ENCODE measurements around the gene MCTP2.

MCTP2 gene

DNA sequence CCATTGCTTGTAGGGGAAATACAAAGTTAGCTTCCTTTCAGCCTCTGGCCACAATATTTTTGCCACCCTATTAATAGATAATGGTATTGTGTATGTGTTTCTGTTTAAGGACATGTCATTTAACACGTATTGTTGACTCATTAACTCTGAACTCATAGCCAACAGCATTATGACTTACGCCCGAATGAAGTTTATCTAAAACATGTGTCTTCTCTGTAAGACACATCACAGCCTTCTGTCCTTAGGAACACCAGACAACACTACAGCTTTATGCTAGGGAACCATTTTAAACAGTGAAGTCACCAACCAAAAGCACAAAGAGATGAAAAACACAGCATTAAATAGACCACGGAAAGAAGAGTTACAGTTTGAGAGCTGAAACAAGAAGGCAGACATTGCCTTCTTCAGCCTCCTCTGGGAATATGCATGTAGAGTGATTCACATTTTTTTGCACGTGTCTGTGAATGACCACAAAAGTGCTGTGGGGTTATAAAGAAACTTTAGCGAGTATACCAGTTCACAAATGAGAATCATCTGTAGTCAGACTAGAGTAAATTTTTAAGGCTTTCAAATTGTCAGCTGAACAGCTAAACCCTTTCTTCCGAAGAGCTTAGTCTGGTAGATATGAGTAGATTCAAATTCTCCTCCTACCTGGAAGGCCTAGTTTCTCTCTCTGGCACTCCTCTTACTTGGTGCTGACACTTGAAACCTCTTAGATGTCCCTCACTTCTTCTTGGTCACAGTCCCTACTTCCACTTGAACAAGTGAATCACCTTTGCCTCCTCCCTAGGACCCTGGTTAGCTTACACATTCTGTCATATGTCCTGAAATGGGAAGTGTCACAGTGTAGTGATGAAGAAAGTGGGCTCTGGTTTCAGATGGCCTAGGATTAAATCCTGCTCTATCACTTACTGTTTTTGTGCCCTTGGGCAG, 32.2 kb downstream of the MCTP2 start:
- Histone ChIP-seq H3K4me1 (ENCODE audit: control insufficient read depth, insufficient read depth, low read length) (no peaks in the 10 kb centered on the region), H3K9ac (ENCODE audit: low read length in 2 of 2) (no peak overlapping the region), H3K9me3 (ENCODE audit: control insufficient read depth in 2 of 2, low read length in 2 of 2) (no peaks in the 10 kb centered on the region), H3K36me3 (ENCODE audit: control insufficient read depth in 2 of 2, insufficient read depth in 2 of 2, low read length in 2 of 2) (no peaks in the 10 kb centered on the region), H3K4me3 (ENCODE audit: low read length in 2 of 2) (no peak overlapping the region), H3K27me3 (ENCODE audit: control insufficient read depth in 1 of 2, insufficient read depth in 2 of 2, low read length in 2 of 2) (no peaks in the 10 kb centered on the region), H3K27ac (ENCODE audit: low read length) (no peak overlapping the region)

DNA sequence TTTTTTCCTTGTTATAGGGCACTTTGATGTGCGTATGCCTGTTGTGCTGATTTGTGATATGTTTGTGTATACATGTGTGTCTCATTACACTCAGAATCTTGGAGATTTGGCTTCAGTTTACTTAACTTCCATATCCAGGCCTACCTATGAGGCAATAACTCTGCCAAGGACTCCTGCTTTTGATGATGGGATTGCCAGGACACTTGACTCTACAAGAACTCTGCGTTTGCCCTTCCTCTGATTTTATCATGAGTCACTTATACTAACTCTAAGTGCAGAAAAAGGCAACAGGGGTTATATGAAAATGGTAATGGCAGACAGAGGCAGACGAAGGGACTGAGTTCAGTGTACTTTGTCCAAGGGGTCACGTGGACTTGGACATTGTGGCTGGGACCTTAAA, 33.6 kb downstream of the MCTP2 start:
- Histone ChIP-seq H3K9me3 (ENCODE audit: control insufficient read depth in 2 of 2, low read length in 2 of 2) (no peaks in the 10 kb centered on the region), H3K9ac (ENCODE audit: low read length in 2 of 2) (no peak overlapping the region), H3K27ac (ENCODE audit: low read length) (no peak overlapping the region), H3K36me3 (ENCODE audit: control insufficient read depth in 2 of 2, insufficient read depth in 2 of 2, low read length in 2 of 2) (no peaks in the 10 kb centered on the region), H3K4me3 (ENCODE audit: low read length in 2 of 2) (no peak overlapping the region), H3K4me1 (ENCODE audit: control insufficient read depth, insufficient read depth, low read length) (no peaks in the 10 kb centered on the region), H3K27me3 (ENCODE audit: control insufficient read depth in 1 of 2, insufficient read depth in 2 of 2, low read length in 2 of 2) (no peaks in the 10 kb centered on the region)

DNA sequence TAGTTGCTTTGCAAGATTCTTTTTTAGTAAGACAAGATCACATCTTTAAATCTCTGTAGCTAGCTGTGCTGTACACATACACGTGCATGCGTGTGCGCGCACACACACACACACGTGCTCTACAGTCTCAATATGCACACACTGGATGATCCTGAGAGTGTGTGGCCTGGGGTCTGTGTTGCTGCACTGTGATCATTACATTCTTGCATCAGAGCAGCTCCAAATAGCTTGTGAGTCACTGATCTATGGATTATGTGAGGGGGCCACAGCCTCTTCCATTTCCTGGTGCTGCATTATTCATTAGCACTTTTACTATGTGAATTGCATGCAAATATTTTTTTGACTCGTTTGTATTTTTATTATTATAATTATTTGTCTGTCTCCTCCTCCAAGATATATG, 34.6 kb downstream of the MCTP2 start:
- no peaks in the 10 kb centered on the region for H3K36me3 ChIP-seq (ENCODE audit: control insufficient read depth in 2 of 2, insufficient read depth in 2 of 2, low read length in 2 of 2)
- H3K9me3 ChIP-seq (ENCODE audit: control insufficient read depth in 2 of 2, low read length in 2 of 2), result no peaks in the 10 kb centered on the region
- no peak overlapping the region for H3K9ac ChIP-seq (ENCODE audit: low read length in 2 of 2)

DNA sequence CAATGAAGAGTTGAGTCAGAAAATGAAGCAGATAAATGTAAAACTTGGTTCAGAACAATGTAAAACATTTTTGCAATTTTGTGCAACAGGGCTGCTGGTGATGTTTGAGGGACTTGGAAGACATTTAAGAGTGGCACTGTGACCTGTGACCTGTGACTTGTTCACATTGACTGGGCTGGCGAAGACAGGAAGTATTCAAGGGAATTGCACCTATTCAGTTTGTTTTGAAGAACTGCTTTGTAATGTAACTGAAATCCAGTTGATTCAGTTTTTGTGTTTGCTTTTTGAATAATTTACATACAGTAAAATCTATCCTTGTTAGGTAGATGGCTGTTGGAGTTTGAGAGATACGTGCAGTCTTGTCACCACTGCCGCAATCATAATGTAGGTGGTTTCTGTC, 35.4 kb downstream of the MCTP2 start:
- Histone ChIP-seq H3K9ac (ENCODE audit: low read length in 2 of 2) (no peak overlapping the region), H3K36me3 (ENCODE audit: control insufficient read depth in 2 of 2, insufficient read depth in 2 of 2, low read length in 2 of 2) (no peaks in the 10 kb centered on the region), H3K27me3 (ENCODE audit: control insufficient read depth in 1 of 2, insufficient read depth in 2 of 2, low read length in 2 of 2) (no peaks in the 10 kb centered on the region), H3K4me3 (ENCODE audit: low read length in 2 of 2) (no peak overlapping the region), H3K9me3 (ENCODE audit: control insufficient read depth in 2 of 2, low read length in 2 of 2) (no peaks in the 10 kb centered on the region), H3K27ac (ENCODE audit: low read length) (no peak overlapping the region), H3K4me1 (ENCODE audit: control insufficient read depth, insufficient read depth, low read length) (no peaks in the 10 kb centered on the region)

More for the DNA sequence above, 34.6 kb downstream of the MCTP2 start:
- H3K4me1 ChIP-seq (ENCODE audit: control insufficient read depth, insufficient read depth, low read length), result no peaks in the 10 kb centered on the region
- no peaks in the 10 kb centered on the region for H3K27me3 ChIP-seq (ENCODE audit: control insufficient read depth in 1 of 2, insufficient read depth in 2 of 2, low read length in 2 of 2)
- H3K4me3 ChIP-seq (ENCODE audit: low read length in 2 of 2), result no peak overlapping the region
- no peak overlapping the region for H3K27ac ChIP-seq (ENCODE audit: low read length)

DNA sequence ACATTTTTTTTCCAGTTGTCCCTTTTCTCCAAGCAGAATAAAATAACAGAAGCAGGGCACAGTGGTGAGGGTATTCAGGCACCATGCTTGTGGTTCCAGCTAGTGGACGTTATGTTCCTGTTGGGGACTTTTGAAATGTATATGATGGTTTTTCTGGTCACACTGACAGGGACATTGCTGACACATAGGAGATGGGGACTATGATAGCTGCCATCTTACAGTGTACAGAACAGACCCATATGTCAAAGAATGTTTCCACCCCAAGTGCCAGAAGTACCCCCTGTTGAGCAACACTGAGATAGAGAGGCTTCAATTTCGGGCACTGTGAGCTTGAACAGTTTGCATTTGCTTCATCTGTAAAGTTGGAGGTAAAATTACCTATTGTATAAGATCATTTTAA, 38.6 kb downstream of the MCTP2 start:
- Histone ChIP-seq H3K4me3 (ENCODE audit: low read length in 2 of 2) (no peak overlapping the region), H3K27ac (ENCODE audit: low read length) (no peak overlapping the region), H3K9me3 (ENCODE audit: control insufficient read depth in 2 of 2, low read length in 2 of 2) (no peaks in the 10 kb centered on the region), H3K27me3 (ENCODE audit: control insufficient read depth in 1 of 2, insufficient read depth in 2 of 2, low read length in 2 of 2) (no peaks in the 10 kb centered on the region), H3K4me1 (ENCODE audit: control insufficient read depth, insufficient read depth, low read length) (no peaks in the 10 kb centered on the region), H3K36me3 (ENCODE audit: control insufficient read depth in 2 of 2, insufficient read depth in 2 of 2, low read length in 2 of 2) (no peaks in the 10 kb centered on the region), H3K9ac (ENCODE audit: low read length in 2 of 2) (no peak overlapping the region)

DNA sequence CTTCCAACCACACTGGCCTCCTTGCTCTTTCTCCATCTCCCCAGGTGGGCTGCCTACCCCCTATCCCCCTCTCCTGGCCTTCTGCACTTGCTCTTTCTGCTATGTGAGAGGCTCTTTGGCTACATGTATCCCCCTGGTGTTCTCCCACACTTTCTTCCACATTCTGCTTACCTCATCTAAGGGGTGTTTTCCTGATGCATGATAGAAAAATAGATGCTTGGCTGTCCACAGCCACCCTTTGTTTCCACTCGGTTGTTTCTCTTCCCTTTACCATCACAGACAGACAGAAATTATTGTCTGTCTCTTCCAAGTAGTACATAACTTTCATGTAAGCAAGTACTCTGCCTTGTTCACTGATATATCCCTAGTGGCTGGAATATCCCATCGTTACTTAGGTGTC, 39.2 kb downstream of the MCTP2 start:
- H3K4me1 ChIP-seq (ENCODE audit: control insufficient read depth, insufficient read depth, low read length), result no peaks in the 10 kb centered on the region
- no peak overlapping the region for H3K9ac ChIP-seq (ENCODE audit: low read length in 2 of 2)
- no peaks in the 10 kb centered on the region for H3K36me3 ChIP-seq (ENCODE audit: control insufficient read depth in 2 of 2, insufficient read depth in 2 of 2, low read length in 2 of 2)
- H3K9me3 ChIP-seq (ENCODE audit: control insufficient read depth in 2 of 2, low read length in 2 of 2), result no peaks in the 10 kb centered on the region
- no peaks in the 10 kb centered on the region for H3K27me3 ChIP-seq (ENCODE audit: control insufficient read depth in 1 of 2, insufficient read depth in 2 of 2, low read length in 2 of 2)
- no peak overlapping the region for H3K27ac ChIP-seq (ENCODE audit: low read length)
- H3K4me3 ChIP-seq (ENCODE audit: low read length in 2 of 2), result no peak overlapping the region

DNA sequence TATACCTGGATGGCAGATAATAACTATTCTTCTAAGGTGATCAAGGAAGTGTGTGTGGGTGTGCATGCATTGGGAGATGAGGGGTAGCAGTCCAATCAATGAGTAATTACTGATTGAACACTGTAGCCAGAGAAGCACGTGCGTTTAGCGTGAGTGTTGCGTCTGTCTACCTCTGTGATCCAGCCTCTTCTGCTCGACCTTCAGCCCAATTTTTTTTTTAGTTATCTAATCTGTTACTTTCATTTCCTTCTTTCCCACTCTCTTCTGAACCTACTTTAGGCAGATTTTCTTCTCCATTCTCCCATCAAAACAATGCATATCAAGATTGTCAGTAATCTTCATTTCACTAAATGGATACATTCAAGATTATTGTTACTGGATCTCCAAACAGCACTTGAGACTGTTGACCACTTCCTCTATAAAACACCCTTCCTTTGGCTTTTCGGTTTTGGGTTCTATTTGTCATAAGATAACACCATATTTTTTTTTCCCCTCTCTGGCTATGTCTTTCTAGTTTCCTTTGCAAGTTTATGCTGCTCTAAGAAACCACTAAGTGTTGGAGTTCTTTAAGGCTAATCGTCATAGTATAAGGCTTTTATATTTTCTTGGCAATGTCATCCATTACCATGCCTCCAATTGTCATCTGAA, 41.0 kb downstream of the MCTP2 start:
- H3K9ac ChIP-seq (ENCODE audit: low read length in 2 of 2), result no peak overlapping the region
- H3K27me3 ChIP-seq (ENCODE audit: control insufficient read depth in 1 of 2, insufficient read depth in 2 of 2, low read length in 2 of 2), result no peaks in the 10 kb centered on the region
- H3K4me3 ChIP-seq (ENCODE audit: low read length in 2 of 2), result no peak overlapping the region
- H3K9me3 ChIP-seq (ENCODE audit: control insufficient read depth in 2 of 2, low read length in 2 of 2), result no peaks in the 10 kb centered on the region
- H3K4me1 ChIP-seq (ENCODE audit: control insufficient read depth, insufficient read depth, low read length), result no peaks in the 10 kb centered on the region
- H3K36me3 ChIP-seq (ENCODE audit: control insufficient read depth in 2 of 2, insufficient read depth in 2 of 2, low read length in 2 of 2), result no peaks in the 10 kb centered on the region
- H3K27ac ChIP-seq (ENCODE audit: low read length), result no peak overlapping the region

DNA sequence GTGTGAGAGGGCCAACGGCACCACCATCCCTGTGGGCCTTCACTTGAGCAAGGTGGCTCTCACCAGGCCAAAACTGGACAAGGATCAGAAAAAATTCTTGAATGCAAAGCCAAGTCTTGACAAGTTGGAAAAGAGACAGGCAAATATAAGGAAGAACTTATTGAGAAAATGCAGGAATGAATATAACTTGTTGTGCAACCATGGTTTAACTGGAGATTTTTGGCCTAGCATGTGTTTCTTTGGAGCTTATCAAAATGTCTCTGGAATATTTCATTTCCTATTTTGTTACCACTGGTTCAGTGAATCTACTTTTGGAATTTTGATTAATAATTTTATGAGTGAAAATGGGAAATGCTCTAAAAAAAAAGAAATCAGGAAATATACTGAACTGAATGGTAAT, 42.5 kb downstream of the MCTP2 start:
- Histone ChIP-seq H3K36me3 (ENCODE audit: control insufficient read depth in 2 of 2, insufficient read depth in 2 of 2, low read length in 2 of 2) (no peaks in the 10 kb centered on the region), H3K4me3 (ENCODE audit: low read length in 2 of 2) (no peak overlapping the region), H3K27me3 (ENCODE audit: control insufficient read depth in 1 of 2, insufficient read depth in 2 of 2, low read length in 2 of 2) (no peaks in the 10 kb centered on the region), H3K9ac (ENCODE audit: low read length in 2 of 2) (no peak overlapping the region), H3K9me3 (ENCODE audit: control insufficient read depth in 2 of 2, low read length in 2 of 2) (no peaks in the 10 kb centered on the region), H3K27ac (ENCODE audit: low read length) (no peak overlapping the region), H3K4me1 (ENCODE audit: control insufficient read depth, insufficient read depth, low read length) (no peaks in the 10 kb centered on the region)

DNA sequence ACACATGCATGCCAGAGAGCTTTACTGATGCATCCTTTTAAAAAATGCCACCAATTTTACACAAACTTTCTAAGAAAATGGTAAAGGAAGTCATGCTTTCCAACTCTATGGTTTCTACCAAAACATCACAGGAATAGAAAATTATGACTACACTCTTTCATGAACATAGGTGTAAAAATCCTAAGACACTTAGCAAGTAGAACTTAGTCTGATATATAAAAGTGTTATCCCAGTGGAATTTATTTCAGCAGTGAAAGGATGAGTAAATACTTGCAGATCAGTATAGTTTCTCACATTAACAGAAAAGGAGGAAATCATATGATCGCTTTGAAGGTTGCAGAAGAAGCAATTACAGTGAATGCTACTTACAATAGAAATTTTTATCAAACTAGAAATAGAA, 43.4 kb downstream of the MCTP2 start:
- H3K27me3 ChIP-seq (ENCODE audit: control insufficient read depth in 1 of 2, insufficient read depth in 2 of 2, low read length in 2 of 2), result no peaks in the 10 kb centered on the region
- no peak overlapping the region for H3K4me3 ChIP-seq (ENCODE audit: low read length in 2 of 2)
- no peaks in the 10 kb centered on the region for H3K9me3 ChIP-seq (ENCODE audit: control insufficient read depth in 2 of 2, low read length in 2 of 2)
- H3K9ac ChIP-seq (ENCODE audit: low read length in 2 of 2), result no peak overlapping the region
- no peaks in the 10 kb centered on the region for H3K4me1 ChIP-seq (ENCODE audit: control insufficient read depth, insufficient read depth, low read length)
- no peak overlapping the region for H3K27ac ChIP-seq (ENCODE audit: low read length)
- no peaks in the 10 kb centered on the region for H3K36me3 ChIP-seq (ENCODE audit: control insufficient read depth in 2 of 2, insufficient read depth in 2 of 2, low read length in 2 of 2)

DNA sequence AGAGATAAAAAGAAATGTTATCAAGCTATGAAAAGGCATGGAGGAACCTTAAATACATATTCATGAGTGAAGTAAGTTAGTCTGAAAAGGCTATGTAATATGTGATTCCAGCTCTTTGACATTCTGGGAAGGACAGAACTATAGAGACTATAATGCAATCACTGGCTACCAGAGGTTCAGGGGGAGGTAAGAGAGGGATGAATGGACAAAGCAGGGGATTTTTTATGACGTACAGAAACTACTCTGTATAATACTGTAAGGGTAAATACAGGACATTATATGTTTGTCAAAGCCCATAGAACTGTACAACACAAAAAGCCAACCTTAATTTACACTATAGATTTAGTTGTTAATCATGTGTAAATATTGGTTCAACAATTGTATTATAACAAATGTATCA, 46.1 kb downstream of the MCTP2 start:
- Histone ChIP-seq H3K27ac (ENCODE audit: low read length) (no peak overlapping the region), H3K36me3 (ENCODE audit: control insufficient read depth in 2 of 2, insufficient read depth in 2 of 2, low read length in 2 of 2) (no peaks in the 10 kb centered on the region), H3K4me1 (ENCODE audit: control insufficient read depth, insufficient read depth, low read length) (no peaks in the 10 kb centered on the region), H3K4me3 (ENCODE audit: low read length in 2 of 2) (no peak overlapping the region), H3K27me3 (ENCODE audit: control insufficient read depth in 1 of 2, insufficient read depth in 2 of 2, low read length in 2 of 2) (no peaks in the 10 kb centered on the region), H3K9ac (ENCODE audit: low read length in 2 of 2) (no peak overlapping the region), H3K9me3 (ENCODE audit: control insufficient read depth in 2 of 2, low read length in 2 of 2) (no peaks in the 10 kb centered on the region)

DNA sequence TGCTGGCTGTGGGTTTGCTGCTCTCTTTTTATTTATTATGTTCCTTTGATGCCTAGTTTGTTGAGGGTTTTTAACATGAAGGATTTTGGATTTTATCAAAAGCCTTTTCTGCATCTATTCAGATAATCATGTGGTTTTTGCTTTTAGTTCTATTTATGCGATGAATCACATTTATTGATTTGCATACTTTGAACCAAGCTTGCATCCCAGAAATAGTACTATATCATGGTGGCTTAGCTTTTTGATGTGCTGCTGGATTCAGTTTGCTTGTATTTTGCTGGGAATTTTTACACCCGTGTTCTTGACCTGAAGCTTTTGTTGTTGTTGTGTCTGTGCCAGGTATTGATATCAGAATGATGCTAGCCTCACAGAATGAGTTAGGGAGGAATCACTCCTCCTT, 48.4 kb downstream of the MCTP2 start:
- Histone ChIP-seq H3K4me3 (ENCODE audit: low read length in 2 of 2) (no peak overlapping the region), H3K9ac (ENCODE audit: low read length in 2 of 2) (no peak overlapping the region), H3K4me1 (ENCODE audit: control insufficient read depth, insufficient read depth, low read length) (no peaks in the 10 kb centered on the region), H3K36me3 (ENCODE audit: control insufficient read depth in 2 of 2, insufficient read depth in 2 of 2, low read length in 2 of 2) (no peaks in the 10 kb centered on the region), H3K27ac (ENCODE audit: low read length) (no peak overlapping the region), H3K27me3 (ENCODE audit: control insufficient read depth in 1 of 2, insufficient read depth in 2 of 2, low read length in 2 of 2) (no peaks in the 10 kb centered on the region), H3K9me3 (ENCODE audit: control insufficient read depth in 2 of 2, low read length in 2 of 2) (no peaks in the 10 kb centered on the region)
